GM21576 (cell line): ENCODE data around the gene DDX39B.
A peak's percentile ranks its signal among the peaks of the same experiment; 100 is the strongest.
"Not testable (repeated sequence)": the region's sequence is repeated elsewhere in the genome, so short reads cannot be mapped to it uniquely, and the experiment has no call there.

Experiments
- ATAC-seq: cut with Tn5 transposase; IDR thresholded peaks from one replicate; pipeline ENCODE4 v1.9.1; 2021; ENCODE audit warnings: mild to moderate bottlenecking, moderate library complexity; ENCODE audit not compliant: unreplicated experiment

Gene DDX39B

DNA sequence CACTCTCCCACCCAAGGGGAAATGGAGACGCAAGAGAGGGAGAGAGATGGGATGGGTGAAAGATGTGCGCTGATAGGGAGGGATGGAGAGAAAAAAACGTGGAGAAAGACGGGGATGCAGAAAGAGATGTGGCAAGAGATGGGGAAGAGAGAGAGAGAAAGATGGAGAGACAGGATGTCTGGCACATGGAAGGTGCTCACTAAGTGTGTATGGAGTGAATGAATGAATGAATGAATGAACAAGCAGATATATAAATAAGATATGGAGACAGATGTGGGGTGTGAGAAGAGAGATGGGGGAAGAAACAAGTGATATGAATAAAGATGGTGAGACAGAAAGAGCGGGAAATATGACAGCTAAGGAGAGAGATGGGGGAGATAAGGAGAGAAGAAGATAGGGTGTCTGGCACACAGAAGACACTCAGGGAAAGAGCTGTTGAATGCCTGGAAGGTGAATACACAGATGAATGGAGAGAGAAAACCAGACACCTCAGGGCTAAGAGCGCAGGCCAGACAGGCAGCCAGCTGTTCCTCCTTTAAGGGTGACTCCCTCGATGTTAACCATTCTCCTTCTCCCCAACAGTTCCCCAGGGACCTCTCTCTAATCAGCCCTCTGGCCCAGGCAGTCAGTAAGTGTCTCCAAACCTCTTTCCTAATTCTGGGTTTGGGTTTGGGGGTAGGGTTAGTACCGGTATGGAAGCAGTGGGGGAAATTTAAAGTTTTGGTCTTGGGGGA lies 34.3 kb upstream of the DDX39B start:
- no peak for ATAC-seq

DNA sequence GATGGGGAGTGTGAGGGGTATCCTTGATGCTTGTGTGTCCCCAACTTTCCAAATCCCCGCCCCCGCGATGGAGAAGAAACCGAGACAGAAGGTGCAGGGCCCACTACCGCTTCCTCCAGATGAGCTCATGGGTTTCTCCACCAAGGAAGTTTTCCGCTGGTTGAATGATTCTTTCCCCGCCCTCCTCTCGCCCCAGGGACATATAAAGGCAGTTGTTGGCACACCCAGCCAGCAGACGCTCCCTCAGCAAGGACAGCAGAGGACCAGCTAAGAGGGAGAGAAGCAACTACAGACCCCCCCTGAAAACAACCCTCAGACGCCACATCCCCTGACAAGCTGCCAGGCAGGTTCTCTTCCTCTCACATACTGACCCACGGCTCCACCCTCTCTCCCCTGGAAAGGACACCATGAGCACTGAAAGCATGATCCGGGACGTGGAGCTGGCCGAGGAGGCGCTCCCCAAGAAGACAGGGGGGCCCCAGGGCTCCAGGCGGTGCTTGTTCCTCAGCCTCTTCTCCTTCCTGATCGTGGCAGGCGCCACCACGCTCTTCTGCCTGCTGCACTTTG lies 33.6 kb upstream of the DDX39B start, which contains the start of gene TNF:
TSS of gene TNF (plus strand) at position 231 of the 567 bp plus-strand sequence. CDS start at position 408, 177 bp downstream.
- ATAC-seq, result no peak

DNA sequence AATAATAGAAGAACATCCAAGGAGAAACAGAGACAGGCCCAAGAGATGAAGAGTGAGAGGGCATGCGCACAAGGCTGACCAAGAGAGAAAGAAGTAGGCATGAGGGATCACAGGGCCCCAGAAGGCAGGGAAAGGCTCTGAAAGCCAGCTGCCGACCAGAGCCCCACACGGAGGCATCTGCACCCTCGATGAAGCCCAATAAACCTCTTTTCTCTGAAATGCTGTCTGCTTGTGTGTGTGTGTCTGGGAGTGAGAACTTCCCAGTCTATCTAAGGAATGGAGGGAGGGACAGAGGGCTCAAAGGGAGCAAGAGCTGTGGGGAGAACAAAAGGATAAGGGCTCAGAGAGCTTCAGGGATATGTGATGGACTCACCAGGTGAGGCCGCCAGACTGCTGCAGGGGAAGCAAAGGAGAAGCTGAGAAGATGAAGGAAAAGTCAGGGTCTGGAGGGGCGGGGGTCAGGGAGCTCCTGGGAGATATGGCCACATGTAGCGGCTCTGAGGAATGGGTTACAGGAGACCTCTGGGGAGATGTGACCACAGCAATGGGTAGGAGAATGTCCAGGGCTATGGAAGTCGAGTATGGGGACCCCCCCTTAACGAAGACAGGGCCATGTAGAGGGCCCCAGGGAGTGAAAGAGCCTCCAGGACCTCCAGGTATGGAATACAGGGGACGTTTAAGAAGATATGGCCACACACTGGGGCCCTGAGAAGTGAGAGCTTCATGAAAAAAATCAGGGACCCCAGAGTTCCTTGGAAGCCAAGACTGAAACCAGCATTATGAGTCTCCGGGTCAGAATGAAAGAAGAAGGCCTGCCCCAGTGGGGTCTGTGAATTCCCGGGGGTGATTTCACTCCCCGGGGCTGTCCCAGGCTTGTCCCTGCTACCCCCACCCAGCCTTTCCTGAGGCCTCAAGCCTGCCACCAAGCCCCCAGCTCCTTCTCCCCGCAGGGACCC lies 32.6 kb upstream of the DDX39B start:
- ATAC-seq, result no peak

DNA sequence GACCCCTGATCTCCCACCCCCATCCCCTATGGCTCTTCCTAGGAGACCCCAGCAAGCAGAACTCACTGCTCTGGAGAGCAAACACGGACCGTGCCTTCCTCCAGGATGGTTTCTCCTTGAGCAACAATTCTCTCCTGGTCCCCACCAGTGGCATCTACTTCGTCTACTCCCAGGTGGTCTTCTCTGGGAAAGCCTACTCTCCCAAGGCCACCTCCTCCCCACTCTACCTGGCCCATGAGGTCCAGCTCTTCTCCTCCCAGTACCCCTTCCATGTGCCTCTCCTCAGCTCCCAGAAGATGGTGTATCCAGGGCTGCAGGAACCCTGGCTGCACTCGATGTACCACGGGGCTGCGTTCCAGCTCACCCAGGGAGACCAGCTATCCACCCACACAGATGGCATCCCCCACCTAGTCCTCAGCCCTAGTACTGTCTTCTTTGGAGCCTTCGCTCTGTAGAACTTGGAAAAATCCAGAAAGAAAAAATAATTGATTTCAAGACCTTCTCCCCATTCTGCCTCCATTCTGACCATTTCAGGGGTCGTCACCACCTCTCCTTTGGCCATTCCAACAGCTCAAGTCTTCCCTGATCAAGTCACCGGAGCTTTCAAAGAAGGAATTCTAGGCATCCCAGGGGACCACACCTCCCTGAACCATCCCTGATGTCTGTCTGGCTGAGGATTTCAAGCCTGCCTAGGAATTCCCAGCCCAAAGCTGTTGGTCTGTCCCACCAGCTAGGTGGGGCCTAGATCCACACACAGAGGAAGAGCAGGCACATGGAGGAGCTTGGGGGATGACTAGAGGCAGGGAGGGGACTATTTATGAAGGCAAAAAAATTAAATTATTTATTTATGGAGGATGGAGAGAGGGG lies 31.7 kb upstream of the DDX39B start:
- ATAC-seq, result no peak

DNA sequence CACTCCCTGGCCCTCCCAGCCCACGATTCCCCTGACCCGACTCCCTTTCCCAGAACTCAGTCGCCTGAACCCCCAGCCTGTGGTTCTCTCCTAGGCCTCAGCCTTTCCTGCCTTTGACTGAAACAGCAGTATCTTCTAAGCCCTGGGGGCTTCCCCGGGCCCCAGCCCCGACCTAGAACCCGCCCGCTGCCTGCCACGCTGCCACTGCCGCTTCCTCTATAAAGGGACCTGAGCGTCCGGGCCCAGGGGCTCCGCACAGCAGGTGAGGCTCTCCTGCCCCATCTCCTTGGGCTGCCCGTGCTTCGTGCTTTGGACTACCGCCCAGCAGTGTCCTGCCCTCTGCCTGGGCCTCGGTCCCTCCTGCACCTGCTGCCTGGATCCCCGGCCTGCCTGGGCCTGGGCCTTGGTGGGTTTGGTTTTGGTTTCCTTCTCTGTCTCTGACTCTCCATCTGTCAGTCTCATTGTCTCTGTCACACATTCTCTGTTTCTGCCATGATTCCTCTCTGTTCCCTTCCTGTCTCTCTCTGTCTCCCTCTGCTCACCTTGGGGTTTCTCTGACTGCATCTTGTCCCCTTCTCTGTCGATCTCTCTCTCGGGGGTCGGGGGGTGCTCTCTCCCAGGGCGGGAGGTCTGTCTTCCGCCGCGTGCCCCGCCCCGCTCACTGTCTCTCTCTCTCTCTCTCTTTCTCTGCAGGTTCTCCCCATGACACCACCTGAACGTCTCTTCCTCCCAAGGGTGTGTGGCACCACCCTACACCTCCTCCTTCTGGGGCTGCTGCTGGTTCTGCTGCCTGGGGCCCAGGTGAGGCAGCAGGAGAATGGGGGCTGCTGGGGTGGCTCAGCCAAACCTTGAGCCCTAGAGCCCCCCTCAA lies 30.5 kb upstream of the DDX39B start, which contains the start of gene LTA:
TSS of gene LTA (plus strand) at position 249 of the 871 bp plus-strand sequence. CDS start at position 703, 454 bp downstream.
- ATAC-seq, result no peak

DNA sequence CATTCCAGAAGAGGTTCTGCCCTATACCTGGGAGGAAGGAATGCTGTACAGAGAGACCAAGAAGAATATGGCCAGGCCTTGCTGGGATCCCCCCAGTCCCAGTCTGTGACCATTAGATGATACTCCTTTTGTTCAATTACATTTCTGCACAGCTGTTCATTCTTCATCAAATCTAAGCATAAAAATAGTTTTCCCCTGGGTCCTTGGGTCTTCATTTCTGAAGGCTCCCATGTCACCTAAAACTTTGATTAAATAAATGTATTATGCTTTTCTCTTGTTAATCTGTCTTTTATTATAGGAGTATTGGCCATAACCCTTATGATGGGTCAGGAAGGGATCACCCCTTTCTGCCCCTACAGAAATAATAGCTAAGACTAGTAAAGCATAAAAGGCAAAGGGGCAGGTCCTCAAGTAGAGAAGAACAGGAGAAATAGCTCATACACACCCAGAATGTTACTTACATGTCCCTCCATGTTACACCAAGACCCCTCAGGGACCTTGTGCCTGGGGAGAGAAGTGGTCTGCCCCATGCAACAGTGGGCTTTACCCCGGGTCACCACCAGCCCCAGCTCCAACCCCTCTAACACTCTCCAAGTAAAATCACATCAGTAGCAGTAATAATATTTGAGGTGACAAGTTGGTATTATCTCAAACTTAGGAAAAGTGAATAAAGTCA lies 28.2 kb upstream of the DDX39B start:
- no peak for ATAC-seq

DNA sequence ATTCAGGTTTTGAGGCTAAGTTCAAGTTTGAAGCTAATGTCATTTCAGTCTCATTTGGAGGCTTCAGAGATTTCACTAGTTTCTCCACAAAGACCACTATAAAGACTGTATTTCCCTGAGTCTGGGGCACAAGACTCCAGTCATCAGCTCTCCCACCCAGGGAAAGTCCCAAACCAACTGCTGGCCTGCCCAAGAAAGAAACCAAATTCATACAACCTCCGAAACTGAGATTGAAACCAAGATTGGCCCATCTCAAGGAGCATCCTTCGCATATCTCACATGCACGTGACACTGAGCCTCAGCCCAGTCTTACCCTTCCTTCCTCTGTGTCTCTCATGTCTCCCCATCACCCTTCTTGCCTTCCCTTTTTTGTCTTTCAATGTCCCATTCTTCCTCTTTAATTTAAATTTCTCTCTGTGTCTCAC lies 26.7 kb upstream of the DDX39B start:
- peak; percentile 68 for ATAC-seq

DNA sequence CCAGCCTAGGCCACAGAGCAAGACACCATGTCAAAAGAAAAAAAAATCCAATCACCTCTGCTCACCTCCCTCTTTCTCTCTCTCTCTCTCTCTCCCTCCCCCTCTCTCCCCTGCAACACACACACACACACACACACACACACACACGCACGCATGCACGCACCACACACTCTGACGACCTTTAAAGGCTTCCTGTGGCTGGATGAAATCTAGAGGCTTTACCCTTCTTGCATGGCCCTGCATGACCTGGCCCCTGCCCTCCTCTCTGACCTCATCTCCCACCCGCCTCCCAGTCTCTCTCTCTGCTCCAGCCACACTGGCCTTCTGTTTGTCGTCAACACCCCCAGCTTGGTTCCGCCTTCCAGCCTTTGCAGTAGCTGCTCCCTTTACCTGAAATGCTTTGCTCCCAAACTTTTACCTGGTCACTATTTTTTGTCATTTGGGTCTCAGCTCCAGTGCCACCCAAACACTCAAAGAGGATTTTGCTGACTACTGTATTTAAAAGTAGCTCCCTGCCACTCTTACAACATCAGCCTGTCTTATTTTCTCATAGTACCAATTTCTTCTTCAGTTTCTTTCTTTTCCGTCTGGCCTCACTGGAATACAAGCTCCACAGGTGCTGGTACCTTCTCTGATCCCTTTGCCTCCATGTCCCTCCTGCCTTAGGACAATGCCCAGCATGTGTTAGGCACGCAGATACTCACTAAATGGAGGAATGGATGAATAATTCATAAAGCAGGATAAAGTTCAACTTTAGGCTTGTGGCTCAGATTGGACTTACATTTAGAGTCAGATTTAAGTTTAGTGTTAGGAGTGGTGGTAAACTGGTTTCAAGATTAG lies 25.9 kb upstream of the DDX39B start:
- no peak for ATAC-seq

DNA sequence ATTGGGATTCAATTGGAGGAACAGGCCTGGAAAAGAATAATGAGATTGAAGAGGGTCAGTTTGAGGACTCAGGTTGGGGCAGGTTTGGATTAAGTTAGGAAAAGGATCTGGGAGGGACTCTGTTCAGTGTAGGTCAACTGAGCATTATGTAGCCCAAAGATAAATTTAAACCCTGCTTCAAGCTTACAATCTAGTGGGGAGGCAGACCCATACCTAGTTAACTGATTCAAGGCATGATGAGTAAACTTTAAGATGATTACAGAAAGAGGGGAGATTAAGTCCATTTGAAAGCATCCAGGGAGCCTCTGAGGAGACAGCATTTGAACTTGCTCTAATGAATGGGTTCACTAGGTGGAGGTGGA lies 18.9 kb upstream of the DDX39B start:
- peak; percentile 6 for ATAC-seq

DNA sequence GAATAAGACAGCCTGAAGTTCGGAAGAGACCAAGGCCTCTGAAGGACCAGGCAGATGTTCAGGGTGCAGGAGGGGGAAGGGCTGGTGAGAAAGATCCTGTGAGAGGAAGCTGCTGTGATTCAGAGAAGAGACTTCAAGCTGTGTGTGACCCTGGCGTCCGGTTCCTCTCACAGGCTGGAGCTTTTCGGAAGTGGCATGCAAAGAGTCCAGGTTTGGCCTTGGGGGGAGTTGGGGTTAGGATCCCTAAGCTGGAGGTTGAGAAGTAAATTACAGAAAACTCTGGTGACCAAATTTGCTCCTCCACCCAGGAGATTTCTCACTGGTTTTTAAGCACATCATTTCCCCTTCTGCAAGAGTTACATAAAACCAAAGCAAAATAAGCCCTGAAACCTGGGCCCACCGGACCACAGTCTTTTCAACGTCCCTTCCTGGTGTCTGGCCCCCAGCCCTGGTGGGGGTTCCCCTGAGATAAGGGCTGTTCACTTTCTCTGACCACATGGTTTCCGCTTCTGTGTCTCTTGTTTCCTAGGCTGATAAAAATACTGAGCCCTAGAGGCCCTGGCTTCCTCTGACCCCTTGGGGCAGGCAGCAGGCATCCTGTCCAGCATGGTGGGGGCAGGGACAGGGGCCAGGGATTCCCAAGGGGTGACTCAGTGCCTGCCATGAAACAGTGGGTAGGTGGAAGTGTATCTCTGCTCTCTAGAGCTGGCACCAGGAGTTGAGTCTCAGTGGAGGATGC lies 18.3 kb upstream of the DDX39B start:
- ATAC-seq, result peak; percentile 51

DNA sequence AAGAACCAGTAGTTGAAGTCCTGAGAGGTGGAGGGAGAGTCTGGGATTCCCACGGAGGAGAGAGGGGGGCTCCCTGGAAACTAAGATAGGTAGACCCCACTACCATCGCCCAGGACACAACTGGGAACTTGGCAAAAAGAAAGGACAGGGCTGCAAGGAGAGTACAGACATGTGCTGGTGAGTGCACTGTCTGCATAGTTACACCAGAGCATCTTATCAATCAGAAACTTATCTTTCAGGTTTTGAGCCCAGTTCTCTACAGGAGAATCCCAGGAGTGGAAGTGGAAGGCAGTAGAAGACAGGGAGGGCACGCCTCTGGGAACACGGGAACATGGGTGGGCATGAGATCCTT lies 17.8 kb upstream of the DDX39B start:
- ATAC-seq, result no peak

DNA sequence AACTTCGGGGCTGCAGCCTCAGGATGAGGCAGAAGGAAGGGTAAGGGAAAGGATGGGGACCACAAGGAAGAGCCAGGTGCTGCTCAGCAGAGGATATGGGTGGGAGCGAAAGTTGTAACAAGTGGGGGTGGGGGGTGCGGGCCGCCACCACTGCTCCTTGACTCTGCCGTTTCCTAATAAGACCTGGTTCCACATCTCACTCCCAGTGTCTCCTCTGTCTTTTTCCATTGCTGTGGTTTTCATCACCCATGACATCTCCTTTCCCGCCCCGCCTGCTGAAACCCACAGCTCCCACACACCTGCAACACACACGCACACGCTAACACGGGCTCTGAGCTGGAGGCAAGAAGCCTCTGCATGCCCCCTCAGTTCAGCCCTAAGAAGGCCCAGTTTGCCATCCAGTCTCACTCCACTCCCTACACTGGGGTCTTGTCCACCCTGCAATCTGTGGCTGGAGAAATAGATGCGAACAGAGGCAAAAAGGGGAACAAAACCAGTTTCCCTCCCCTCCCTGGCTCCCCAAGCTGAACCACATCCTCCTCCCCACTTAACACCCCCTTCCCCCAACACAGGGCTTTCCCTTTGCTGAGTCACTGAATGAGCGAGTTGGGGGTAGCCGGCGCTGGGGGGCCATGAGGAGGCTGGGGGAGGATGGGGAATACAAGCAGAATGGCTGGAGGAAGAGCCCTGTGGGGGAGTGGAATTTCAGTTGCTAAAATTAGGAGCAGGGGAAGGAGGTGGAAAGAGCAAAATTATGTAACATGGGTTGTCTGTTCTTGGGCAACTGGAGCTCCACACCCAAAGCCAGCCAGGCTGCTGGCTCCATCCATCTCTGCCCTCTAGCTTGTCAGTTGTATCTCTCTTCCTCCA lies 17.1 kb upstream of the DDX39B start:
- ATAC-seq, result no peak

DNA sequence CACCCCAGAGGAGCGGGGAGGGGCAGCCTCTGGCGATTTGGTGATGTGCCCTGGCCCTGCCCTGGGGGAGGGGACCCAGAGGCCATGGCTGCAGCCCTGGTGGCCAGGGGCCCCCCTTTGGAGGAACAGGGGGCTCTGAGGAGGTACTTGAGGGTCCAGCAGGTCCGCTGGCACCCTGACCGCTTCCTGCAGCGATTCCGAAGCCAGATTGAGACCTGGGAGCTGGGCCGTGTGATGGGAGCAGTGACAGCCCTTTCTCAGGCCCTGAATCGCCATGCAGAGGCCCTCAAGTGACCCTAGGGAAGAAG lies 16.5 kb upstream of the DDX39B start:
- ATAC-seq, result no peak

DNA sequence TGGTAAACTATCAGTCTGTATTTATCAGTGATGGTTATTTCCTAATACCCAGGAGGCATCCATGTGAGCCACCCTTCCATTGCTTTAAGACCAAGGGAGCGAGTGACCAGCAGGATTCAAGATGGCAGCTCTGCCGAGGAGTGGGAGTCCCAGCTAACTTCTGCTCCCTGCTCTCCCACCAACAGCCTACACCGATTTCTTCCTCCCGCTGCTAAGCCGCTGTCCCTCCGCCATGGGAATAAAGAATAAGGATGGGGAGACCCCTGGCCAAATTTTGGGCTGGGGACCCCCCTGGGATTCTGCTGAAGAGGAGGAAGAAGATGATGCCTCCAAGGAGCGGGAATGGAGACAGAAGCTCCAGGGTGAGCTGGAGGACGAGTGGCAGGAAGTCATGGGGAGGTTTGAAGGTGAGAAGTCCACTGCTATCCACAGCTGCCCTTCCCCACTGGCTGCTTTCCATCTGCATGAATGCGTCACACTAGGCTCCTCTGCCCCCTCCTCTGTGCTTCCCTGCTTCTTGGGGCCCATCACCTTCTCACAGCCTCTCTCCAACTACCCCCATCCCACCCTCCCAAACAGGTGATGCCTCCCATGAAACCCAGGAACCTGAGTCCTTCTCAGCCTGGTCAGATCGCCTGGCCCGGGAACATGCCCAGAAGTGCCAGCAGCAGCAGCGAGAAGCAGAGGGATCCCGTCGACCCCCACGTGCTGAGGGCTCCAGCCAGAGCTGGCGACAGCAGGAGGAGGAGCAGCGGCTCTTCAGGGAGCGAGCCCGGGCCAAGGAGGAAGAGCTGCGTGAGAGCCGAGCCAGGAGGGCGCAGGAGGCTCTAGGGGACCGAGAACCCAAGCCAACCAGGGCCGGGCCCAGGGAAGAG lies 15.9 kb upstream of the DDX39B start:
- ATAC-seq, result no peak

DNA sequence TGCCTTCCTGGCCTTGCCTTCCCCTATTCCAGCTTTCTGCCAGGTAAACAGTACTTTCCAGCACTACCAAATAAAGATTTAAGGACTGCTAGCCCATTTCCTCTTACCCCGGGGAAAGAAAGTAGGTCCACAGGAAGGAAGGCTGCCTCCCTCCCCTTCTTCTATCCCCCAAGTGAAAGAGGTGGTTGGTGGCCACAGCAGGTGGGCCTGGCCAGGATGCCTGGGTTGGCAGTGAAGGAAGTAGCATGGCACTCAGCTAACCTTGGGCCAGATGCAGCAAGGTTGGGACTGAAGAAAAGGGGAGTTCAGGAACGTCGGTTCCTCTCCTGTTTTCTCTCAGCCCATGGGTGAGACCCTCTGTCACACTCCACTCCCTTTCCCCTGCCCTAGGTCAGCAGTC lies 14.5 kb upstream of the DDX39B start:
- no peak for ATAC-seq

DNA sequence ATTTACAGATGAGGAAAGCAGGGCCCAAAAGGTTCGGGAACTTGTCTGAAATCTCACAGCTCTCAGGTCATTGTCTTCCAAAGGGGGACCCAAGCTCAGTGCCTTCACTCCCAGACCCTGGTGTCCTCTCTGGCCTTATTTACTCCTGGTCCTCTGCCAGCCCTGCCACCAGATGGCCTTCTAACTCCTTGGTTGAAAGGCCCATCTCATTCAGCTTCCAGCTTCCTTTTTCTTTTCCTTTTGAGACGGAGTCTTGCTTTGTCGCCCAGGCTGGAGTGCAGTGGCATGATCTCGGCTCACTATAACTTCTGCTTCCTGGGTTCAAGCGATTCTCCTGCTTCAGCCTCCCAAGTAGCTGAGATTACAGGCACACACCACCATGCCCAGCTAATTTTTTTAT lies 9.6 kb upstream of the DDX39B start:
- not testable (repeated sequence) for ATAC-seq
